Peyer's patch (tissue), 4 donors: ENCODE measurements around the gene USP31.

Source experiments
- POLR2A ChIP-seq, 2 donors: fragments of 450-650 bp; IDR thresholded peaks; one replicate each; pipeline ENCODE4 v1.5.1; 2017; ENCODE audit warnings: antibody characterized with exemption in 2 of 2, mild to moderate bottlenecking in 2 of 2, moderate library complexity in 2 of 2
- TF ChIP-seq, protein P1 (sequence below), 6 experiments: fragments of 450-650 bp in 4 of 6; fragments of 200-600 bp in 2 of 6; sonication (generic) in 1 of 6; IDR thresholded peaks; one replicate each; pipeline ENCODE4 v1.5.1; 2017 to 2019; ENCODE audit warnings: antibody characterized with exemption in 6 of 6, mild to moderate bottlenecking in 3 of 6, moderate library complexity in 1 of 6

DNA sequence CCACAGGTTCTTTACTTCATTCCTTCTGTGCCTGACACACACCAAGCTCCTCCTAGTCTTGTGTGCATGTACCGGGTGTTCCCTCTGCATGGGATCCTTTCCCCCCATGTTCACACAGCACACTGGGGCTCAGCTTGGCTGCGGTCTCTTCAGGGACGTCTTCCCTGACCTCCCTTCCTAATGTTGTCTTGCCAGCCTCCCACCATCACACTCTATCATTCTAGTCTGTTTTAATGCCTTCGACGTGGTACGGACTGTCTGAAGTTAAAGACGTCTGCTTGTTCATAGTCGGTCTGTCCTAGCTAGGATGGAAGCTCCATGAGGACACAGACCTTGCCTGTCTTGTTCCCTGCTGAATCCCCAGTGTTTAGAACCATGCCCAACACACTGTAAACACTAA, 60.1 kb downstream of the USP31 start:
- TF ChIP-seq, protein P1, sequence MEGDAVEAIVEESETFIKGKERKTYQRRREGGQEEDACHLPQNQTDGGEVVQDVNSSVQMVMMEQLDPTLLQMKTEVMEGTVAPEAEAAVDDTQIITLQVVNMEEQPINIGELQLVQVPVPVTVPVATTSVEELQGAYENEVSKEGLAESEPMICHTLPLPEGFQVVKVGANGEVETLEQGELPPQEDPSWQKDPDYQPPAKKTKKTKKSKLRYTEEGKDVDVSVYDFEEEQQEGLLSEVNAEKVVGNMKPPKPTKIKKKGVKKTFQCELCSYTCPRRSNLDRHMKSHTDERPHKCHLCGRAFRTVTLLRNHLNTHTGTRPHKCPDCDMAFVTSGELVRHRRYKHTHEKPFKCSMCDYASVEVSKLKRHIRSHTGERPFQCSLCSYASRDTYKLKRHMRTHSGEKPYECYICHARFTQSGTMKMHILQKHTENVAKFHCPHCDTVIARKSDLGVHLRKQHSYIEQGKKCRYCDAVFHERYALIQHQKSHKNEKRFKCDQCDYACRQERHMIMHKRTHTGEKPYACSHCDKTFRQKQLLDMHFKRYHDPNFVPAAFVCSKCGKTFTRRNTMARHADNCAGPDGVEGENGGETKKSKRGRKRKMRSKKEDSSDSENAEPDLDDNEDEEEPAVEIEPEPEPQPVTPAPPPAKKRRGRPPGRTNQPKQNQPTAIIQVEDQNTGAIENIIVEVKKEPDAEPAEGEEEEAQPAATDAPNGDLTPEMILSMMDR (IDR thresholded peaks at IDR 0.05), result no peak
- no peak for TF ChIP-seq POLR2A (IDR thresholded peaks at IDR 0.05)
